HG02623 (cell line): Measurements from ENCODE around the gene LAMB4.

Experiments
- ATAC-seq: cut with Tn5 transposase; IDR thresholded peaks from one replicate; pipeline ENCODE4 v1.9.1; 2021; ENCODE audit warnings: moderate library complexity; ENCODE audit not compliant: unreplicated experiment

The LAMB4 gene

DNA sequence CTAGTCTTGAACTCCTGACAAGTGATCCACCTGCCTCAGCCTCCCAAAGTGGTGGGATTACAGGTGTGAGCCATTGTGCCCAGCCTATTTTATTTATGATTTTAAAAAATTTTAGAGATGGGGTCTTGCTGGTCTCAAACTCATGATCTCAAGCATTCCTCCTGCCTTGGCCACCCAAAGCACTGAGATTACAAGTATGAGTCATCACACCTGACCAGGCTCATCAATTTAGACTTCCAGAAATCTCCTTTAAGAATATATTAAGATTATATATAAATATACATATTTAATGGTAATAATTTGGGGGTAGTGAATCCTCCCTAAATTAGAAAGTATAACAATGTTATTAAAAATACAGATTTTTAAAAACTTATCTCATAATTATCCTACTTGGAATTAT, 156.3 kb downstream of the LAMB4 start:
- ATAC-seq: no peak
